Measurements from ENCODE around the gene BDH2.

GRCh38 chr4:103105558-103106356 lies 6.1 kb upstream of the BDH2 start:
- TF ChIP-seq POLR2AphosphoS5 (IDR thresholded peaks at IDR 0.05; ENCODE audit: low read depth, low read length): no peak
- no peak for TF ChIP-seq REST (IDR thresholded peaks at IDR 0.05; ENCODE audit: insufficient read depth in 1 of 2, low read depth in 2 of 2, low read length in 2 of 2)

Data from PFSK-1 (cell line).